ENCODE measurements around the gene SPP1.

The SPP1 gene

DNA sequence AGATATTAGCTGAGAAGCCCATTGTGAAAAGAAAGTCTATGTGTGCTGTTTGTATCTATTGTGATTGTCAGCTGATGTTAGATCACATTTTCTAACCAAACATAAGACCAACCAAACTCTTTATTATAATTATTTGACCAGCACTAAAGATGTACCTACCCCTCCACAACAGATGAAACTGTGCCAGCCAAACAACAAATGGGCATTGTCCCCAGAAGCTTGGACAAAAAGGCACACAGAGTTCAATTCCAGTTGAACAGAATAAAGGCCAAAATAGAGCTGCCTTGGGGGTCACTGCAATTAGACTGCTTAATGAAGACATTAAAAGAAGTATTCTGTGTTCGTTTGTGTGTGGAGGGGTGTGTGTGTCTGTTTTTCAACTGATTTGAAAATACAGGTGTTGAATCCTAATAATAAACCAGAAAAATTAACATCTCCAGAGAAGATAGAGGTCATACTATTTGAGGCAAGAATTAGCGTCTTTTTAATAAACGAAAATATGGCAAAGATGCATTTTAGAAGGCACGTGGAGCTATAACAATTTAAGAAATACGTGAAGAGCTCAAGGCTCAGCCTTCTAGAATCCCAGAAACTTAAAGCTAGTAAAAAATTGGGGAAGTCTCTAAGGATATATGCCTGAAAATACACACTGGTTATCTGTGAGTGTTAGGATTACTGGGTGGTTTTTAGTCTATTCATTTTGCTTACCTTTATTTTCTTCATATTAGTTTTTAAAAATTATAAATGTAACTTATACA lies 2.2 kb downstream of the SPP1 start:
- H3K27ac ChIP-seq = no peak overlapping the region

DNA sequence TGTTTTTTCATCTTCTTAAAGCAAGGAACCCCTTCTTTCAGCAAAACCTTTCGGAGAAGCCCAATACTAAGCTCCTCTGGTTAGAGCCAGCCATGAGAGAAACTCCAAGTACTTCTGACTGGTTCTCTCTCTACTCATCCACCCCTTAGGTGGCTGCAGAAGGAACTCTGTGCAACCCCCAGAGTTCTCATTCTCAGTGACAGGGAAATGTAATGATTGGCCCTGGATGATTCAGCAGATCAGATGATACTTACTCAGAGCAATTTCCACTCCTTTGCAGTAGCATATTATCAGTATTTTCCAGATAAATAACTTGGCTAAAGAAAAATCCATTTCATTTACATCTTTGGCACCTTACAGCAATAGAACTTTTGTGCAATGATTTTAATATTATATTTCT lies 3.2 kb downstream of the SPP1 start:
- TF ChIP-seq FOXP2 (optimal IDR thresholded peaks at IDR 0.05; ENCODE audit: control extremely low read depth, extremely low read length, insufficient read depth) = no peak
- TF ChIP-seq EZH2 (IDR thresholded peaks at IDR 0.05) = no peak
- no peak for TF ChIP-seq POLR2AphosphoS5 (IDR thresholded peaks at IDR 0.05; ENCODE audit: borderline replicate concordance, low read depth, low read length)
- Histone ChIP-seq H3K9me3 (ENCODE audit: low read depth, low read length) (no peaks in the 10 kb centered on the region), H3K4me3 (no peak overlapping the region), H3K27ac (no peak overlapping the region), H3K36me3 (ENCODE audit: insufficient read depth, low read length) (no peaks in the 10 kb centered on the region), H3K9ac (ENCODE audit: insufficient read length) (no peak overlapping the region)
- DNase-seq (ENCODE audit: low read depth, low spot score) = no peak

More for the DNA sequence above, 2.2 kb downstream of the SPP1 start:
- Histone ChIP-seq H3K4me3 (no peak overlapping the region), H3K9ac (ENCODE audit: insufficient read length) (no peak overlapping the region), H3K9me3 (ENCODE audit: low read depth, low read length) (no peaks in the 10 kb centered on the region), H3K36me3 (ENCODE audit: insufficient read depth, low read length) (no peaks in the 10 kb centered on the region)
- no peak for TF ChIP-seq FOXP2 (optimal IDR thresholded peaks at IDR 0.05; ENCODE audit: control extremely low read depth, extremely low read length, insufficient read depth)
- no peak for TF ChIP-seq POLR2AphosphoS5 (IDR thresholded peaks at IDR 0.05; ENCODE audit: borderline replicate concordance, low read depth, low read length)
- TF ChIP-seq EZH2 (IDR thresholded peaks at IDR 0.05) = no peak
- DNase-seq (ENCODE audit: low read depth, low spot score) = no peak

DNA sequence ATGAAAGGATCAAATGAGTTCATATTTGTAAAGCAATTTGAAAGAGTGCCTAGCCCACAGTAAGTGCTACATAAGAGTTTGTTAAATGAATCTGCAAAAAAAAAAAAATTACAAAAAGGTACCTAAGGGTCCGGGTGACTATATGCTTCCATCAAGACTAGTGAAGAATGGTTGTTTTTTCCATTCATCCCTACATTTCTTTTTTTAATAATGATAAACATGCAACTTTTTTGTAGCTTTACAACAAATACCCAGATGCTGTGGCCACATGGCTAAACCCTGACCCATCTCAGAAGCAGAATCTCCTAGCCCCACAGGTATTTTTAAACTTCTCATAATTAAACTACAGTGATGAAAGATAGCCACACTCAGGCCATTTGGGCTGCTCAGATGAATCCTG lies 4.3 kb downstream of the SPP1 start:
- Histone ChIP-seq H3K9me3 (ENCODE audit: low read depth, low read length) (no peaks in the 10 kb centered on the region), H3K9ac (ENCODE audit: insufficient read length) (no peak overlapping the region), H3K4me3 (no peak overlapping the region), H3K36me3 (ENCODE audit: insufficient read depth, low read length) (no peaks in the 10 kb centered on the region), H3K27ac (no peak overlapping the region)
- no peak for DNase-seq (ENCODE audit: low read depth, low spot score)
- TF ChIP-seq EZH2 (IDR thresholded peaks at IDR 0.05) = no peak
- no peak for TF ChIP-seq POLR2AphosphoS5 (IDR thresholded peaks at IDR 0.05; ENCODE audit: borderline replicate concordance, low read depth, low read length)

DNA sequence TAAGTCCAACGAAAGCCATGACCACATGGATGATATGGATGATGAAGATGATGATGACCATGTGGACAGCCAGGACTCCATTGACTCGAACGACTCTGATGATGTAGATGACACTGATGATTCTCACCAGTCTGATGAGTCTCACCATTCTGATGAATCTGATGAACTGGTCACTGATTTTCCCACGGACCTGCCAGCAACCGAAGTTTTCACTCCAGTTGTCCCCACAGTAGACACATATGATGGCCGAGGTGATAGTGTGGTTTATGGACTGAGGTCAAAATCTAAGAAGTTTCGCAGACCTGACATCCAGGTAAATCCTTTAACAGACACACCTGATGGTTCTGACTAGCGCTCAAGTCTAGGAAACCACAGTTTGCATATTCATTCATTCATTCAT lies 6.0 kb downstream of the SPP1 start:
- no peak overlapping the region for H3K27ac ChIP-seq
- H3K9me3 ChIP-seq (ENCODE audit: low read depth, low read length) = no peaks in the 10 kb centered on the region
- H3K9ac ChIP-seq (ENCODE audit: insufficient read length) = no peak overlapping the region
- no peak for TF ChIP-seq POLR2AphosphoS5 (IDR thresholded peaks at IDR 0.05; ENCODE audit: borderline replicate concordance, low read depth, low read length)
- no peak for TF ChIP-seq EZH2 (IDR thresholded peaks at IDR 0.05)
- no peak for TF ChIP-seq FOXP2 (optimal IDR thresholded peaks at IDR 0.05; ENCODE audit: control extremely low read depth, extremely low read length, insufficient read depth)
- no peaks in the 10 kb centered on the region for H3K36me3 ChIP-seq (ENCODE audit: insufficient read depth, low read length)
- DNase-seq (ENCODE audit: low read depth, low spot score) = no peak
- H3K4me3 ChIP-seq = no peak overlapping the region

DNA sequence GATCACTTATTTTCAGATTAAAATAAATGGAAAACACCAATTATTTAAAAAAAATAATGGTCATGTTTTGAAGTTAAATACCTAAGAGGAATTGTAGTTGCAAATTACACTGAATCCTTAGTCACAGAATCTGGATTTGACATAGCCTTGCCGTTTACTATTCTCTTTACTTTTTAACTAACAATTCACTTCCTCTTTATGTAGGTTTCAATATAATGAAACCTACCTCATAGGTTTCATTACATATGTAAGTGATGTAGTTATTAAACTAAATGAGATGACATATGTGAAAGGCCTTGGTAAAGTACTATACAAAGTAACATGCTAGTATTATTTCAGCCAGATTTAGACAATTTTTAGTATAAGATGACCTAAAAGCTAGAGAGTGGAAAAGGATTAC lies 6.5 kb downstream of the SPP1 start:
- no peak for DNase-seq (ENCODE audit: low read depth, low spot score)
- TF ChIP-seq FOXP2 (optimal IDR thresholded peaks at IDR 0.05; ENCODE audit: control extremely low read depth, extremely low read length, insufficient read depth) (no peak), EZH2 (IDR thresholded peaks at IDR 0.05) (no peak), POLR2AphosphoS5 (IDR thresholded peaks at IDR 0.05; ENCODE audit: borderline replicate concordance, low read depth, low read length) (no peak)
- no peak overlapping the region for H3K27ac ChIP-seq
- no peaks in the 10 kb centered on the region for H3K9me3 ChIP-seq (ENCODE audit: low read depth, low read length)
- no peak overlapping the region for H3K9ac ChIP-seq (ENCODE audit: insufficient read length)
- H3K36me3 ChIP-seq (ENCODE audit: insufficient read depth, low read length) = no peaks in the 10 kb centered on the region
- H3K4me3 ChIP-seq = no peak overlapping the region

GRCh38 chr4:87982446-87983010 lies 7.0 kb downstream of the SPP1 start:
- no peak for DNase-seq (ENCODE audit: low read depth, low spot score)
- Histone ChIP-seq H3K27ac (no peak overlapping the region), H3K4me3 (no peak overlapping the region), H3K9ac (ENCODE audit: insufficient read length) (no peak overlapping the region), H3K36me3 (ENCODE audit: insufficient read depth, low read length) (no peaks in the 10 kb centered on the region), H3K9me3 (ENCODE audit: low read depth, low read length) (no peaks in the 10 kb centered on the region)
- TF ChIP-seq FOXP2 (optimal IDR thresholded peaks at IDR 0.05; ENCODE audit: control extremely low read depth, extremely low read length, insufficient read depth) = no peak
- no peak for TF ChIP-seq EZH2 (IDR thresholded peaks at IDR 0.05)
- no peak for TF ChIP-seq POLR2AphosphoS5 (IDR thresholded peaks at IDR 0.05; ENCODE audit: borderline replicate concordance, low read depth, low read length)

DNA sequence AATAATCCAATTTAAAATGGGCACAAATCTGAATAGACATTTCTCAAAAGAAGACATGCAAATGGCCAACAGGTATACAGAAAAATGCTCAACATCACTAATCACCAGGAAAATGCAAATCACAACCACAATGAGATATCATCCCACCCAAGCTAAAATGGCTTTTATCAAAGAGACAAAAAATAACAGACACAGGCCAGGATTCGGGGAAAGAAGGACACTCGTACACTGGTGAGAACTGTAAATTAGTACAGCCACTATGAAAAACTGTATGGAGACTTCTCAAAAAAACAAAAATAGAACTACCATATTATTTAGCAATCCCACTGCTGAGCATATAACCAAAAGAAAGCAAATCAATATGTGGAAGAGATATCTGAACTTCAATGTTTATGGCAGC lies 8.5 kb downstream of the SPP1 start:
- Histone ChIP-seq H3K9ac (ENCODE audit: insufficient read length) (no peak overlapping the region), H3K27ac (no peak overlapping the region), H3K36me3 (ENCODE audit: insufficient read depth, low read length) (no peaks in the 10 kb centered on the region), H3K9me3 (ENCODE audit: low read depth, low read length) (no peaks in the 10 kb centered on the region), H3K4me3 (no peak overlapping the region)
- DNase-seq (ENCODE audit: low read depth, low spot score) = no peak
- TF ChIP-seq FOXP2 (optimal IDR thresholded peaks at IDR 0.05; ENCODE audit: control extremely low read depth, extremely low read length, insufficient read depth) (no peak), POLR2AphosphoS5 (IDR thresholded peaks at IDR 0.05; ENCODE audit: borderline replicate concordance, low read depth, low read length) (no peak), EZH2 (IDR thresholded peaks at IDR 0.05) (no peak)

- no peak overlapping the region for H3K27ac ChIP-seq
These were observed 9.8 kb downstream of the SPP1 start for GRCh38 chr4:87985097-87985886.

More at GRCh38 chr4:87985097-87985886, 9.8 kb downstream of the SPP1 start:
- no peak for DNase-seq (ENCODE audit: low read depth, low spot score)
- Histone ChIP-seq H3K9me3 (ENCODE audit: low read depth, low read length) (no peaks in the 10 kb centered on the region), H3K4me3 (no peak overlapping the region), H3K9ac (ENCODE audit: insufficient read length) (no peak overlapping the region), H3K36me3 (ENCODE audit: insufficient read depth, low read length) (no peaks in the 10 kb centered on the region)
- TF ChIP-seq POLR2AphosphoS5 (IDR thresholded peaks at IDR 0.05; ENCODE audit: borderline replicate concordance, low read depth, low read length) (no peak), EZH2 (IDR thresholded peaks at IDR 0.05) (no peak), FOXP2 (optimal IDR thresholded peaks at IDR 0.05; ENCODE audit: control extremely low read depth, extremely low read length, insufficient read depth) (no peak)

All from SK-N-MC (cell line).